Measurements from ENCODE around the gene XCL1.

Gene XCL1

DNA sequence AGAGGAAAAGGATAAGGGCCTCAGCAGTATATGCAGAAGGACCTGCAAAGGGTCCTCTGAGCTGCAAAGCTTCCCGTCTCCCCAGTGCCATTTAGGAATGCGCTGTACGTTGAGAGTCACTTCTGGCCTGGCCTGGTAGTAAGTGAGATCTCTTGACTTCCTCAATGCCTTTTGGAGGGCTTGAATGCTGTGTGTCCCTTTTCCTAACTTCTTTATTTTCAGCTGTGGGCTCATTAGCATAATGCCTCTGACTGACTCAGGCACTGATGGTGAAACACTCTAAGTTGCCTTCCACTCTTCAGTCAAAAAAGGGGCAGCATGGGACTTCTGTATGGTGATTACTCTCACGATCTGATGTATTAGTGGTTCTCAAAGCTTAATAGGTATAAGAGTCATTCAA is 49.9 kb downstream of the XCL1 start:
- no peak overlapping the region for H3K4me3 ChIP-seq (ENCODE audit: low read length)
- no peak for TF ChIP-seq ZNF274 (IDR thresholded peaks at IDR 0.05; ENCODE audit: low read depth, low read length)

DNA sequence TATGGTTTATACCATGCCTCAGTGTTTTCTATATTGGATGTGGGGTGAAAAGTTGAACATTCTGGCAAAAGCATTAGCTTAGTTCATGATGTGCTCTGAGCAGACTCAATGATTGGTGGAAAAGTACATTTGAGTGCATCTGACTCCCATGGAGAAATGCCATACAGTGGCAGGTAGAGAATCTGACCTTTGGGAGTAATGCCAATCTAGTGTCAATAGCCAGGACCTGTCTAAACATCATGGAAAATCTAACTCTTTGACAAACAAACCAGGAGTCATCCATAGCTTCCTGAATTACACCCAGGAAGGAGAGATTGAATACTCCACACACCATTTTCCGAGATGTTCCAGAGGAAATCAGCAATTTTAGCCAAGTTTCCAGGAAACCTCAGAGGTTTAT is 51.0 kb downstream of the XCL1 start:
- no peak overlapping the region for H3K4me3 ChIP-seq (ENCODE audit: low read length)
- no peak for TF ChIP-seq ZNF274 (IDR thresholded peaks at IDR 0.05; ENCODE audit: low read depth, low read length)

DNA sequence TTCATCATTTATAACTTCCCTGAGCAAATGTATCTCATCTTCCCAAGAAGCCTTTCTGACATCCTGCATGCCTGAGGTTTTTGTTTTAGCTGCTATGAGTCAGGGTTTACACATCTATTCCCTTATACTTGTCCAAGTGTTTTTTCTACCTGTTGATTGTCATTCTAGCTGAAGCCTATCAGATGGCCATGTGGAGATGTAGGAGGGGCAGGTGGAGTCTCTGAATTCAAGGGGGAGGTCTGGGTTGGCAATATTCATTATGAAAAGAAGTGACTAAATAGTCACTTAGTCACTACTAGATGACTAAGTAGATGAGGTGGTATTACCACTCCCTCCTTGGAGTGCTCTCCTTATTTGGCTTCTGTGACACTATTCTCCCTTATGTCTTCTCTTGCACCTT is 52.4 kb downstream of the XCL1 start:
- TF ChIP-seq ZNF274 (IDR thresholded peaks at IDR 0.05; ENCODE audit: low read depth, low read length): no peak
- H3K4me3 ChIP-seq (ENCODE audit: low read length): no peak overlapping the region

DNA sequence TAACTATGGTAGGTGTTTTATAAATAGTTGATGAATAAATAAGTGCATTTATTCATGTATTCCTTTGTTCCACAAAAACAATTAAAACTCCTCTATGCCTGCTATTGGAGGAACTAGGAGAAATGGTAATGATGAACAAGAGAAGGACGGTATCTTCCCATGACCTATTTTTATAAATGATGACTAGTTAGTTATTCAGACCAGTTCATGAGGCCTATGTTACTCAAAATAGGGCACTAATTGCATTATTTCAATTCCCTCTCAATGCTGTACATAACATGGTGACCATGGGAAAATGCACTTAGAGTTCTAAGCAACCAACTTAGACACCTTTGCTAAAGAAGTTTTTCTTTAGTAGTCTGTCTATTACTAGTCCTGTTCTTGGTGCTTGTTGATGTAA is 53.1 kb downstream of the XCL1 start:
- no peak overlapping the region for H3K4me3 ChIP-seq (ENCODE audit: low read length)
- no peak for TF ChIP-seq ZNF274 (IDR thresholded peaks at IDR 0.05; ENCODE audit: low read depth, low read length)

Data from GM08714 (cell line).